GM10847 (cell line): ENCODE results near the gene SCAMP4.

Experiments
- POLR2A ChIP-seq: IDR thresholded peaks from 2 replicates; pipeline ENCODE4 v1.6.1; 2011; ENCODE audit not compliant: insufficient read length; ENCODE audit errors: extremely low read depth

Gene SCAMP4

GRCh38 chr19:1970806-1971502, 65.8 kb downstream of the SCAMP4 start:
- TF ChIP-seq POLR2A, result no peak

DNA sequence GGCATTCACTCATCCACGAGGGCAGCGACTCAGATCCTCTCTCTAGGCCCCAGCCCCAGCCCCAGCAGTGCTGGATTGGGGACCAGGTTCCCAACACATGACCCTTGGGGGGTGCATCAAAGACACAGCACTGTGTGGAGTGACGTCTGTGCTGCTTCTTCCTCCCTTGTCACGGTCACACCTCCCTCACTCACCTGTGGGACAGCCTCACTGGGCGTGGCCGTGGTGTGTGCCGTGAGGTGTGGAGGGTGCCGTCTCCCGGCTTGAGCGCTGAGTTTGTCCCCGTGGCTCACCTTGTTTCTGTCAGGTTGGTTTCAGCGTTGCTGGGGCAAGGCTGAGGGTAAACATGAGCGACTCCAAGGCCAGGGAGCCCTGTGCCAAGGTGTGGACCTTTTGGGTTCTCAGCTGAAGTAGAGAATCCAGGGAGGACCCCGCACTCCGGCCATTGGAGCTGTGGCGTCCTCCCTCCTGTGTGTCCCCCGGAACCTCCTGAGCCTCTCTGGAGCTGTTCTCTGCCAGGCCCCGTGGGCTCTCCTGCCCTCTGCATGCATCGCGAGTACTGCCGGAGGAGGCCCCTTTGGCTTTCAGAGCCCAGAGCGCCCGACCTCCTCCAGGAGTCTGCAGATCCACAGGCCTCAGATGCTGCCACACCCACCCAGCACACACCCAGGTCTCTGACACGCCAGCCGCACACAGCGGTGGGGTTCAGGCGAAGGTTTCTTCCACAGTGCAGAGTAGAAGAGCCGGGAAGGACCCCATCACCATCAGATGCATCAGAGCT, 69.4 kb downstream of the SCAMP4 start:
- TF ChIP-seq POLR2A, result no peak

DNA sequence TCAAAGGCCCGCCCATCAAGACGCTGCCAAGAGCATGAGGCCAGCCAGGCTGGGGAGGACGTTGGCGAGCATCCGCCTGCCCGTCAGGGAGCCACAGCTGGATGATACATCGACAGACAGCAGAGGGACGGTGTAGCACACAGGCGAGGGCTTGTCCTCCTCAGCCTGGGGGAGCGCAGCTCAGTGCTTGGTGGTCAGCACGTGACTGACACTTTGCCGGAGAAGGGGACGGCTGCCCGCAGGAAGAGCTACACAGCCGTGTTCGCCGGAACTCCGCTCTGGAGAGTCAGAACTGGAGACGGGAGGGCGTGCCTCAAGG, 69.9 kb downstream of the SCAMP4 start:
- no peak for TF ChIP-seq POLR2A
